Measurements from ENCODE around the gene BANK1. TPM values are rescaled to one million over a fixed set of nuclear protein-coding genes. Genes with fewer than 3 reads are reported as not detected.

BANK1 gene
- polyA plus RNA-seq, 4 donors, result 0.27 to 3.0 (median 1.1) TPM

GRCh38 chr4:102008711-102009110 is 218.2 kb downstream of the BANK1 start:
- Histone ChIP-seq H3K27me3 (ENCODE audit: control insufficient read depth in 3 of 3, insufficient read depth in 3 of 3, low read length in 3 of 3) (no peaks in the 10 kb centered on the region), H3K36me3 (ENCODE audit: control insufficient read depth in 3 of 3, insufficient read depth in 2 of 3, low read depth in 1 of 3, low read length in 3 of 3) (no peaks in the 10 kb centered on the region), H3K9me3 (ENCODE audit: control insufficient read depth in 2 of 2, insufficient read depth in 1 of 2, low read depth in 1 of 2, low read length in 1 of 2) (no peaks in the 10 kb centered on the region), H3K27ac (ENCODE audit: low read depth in 1 of 3, low read length in 2 of 3) (no peak overlapping the region), H3K4me1 (ENCODE audit: control insufficient read depth in 3 of 3, insufficient read depth in 2 of 3, low read depth in 1 of 3, low read length in 2 of 3) (no peaks in the 10 kb centered on the region), H3K4me3 (ENCODE audit: low read depth in 1 of 3, low read length in 3 of 3) (no peak overlapping the region)
- DNase-seq (no peak), FAIRE-seq (no peak)
- 88 to 92% (median 89%) methylated on average over 3 of the region's 3 CpGs for WGBS, 3 donors

GRCh38 chr4:102022343-102022742 is 231.8 kb downstream of the BANK1 start:
- Histone ChIP-seq H3K4me1 (ENCODE audit: control insufficient read depth in 3 of 3, insufficient read depth in 2 of 3, low read depth in 1 of 3, low read length in 2 of 3) (no peaks in the 10 kb centered on the region), H3K27me3 (ENCODE audit: control insufficient read depth in 3 of 3, insufficient read depth in 3 of 3, low read length in 3 of 3) (no peaks in the 10 kb centered on the region), H3K4me3 (ENCODE audit: low read depth in 1 of 3, low read length in 3 of 3) (no peak overlapping the region), H3K36me3 (ENCODE audit: control insufficient read depth in 3 of 3, insufficient read depth in 2 of 3, low read depth in 1 of 3, low read length in 3 of 3) (no peaks in the 10 kb centered on the region), H3K27ac (ENCODE audit: low read depth in 1 of 3, low read length in 2 of 3) (no peak overlapping the region), H3K9me3 (ENCODE audit: control insufficient read depth in 2 of 2, insufficient read depth in 1 of 2, low read depth in 1 of 2, low read length in 1 of 2) (no peaks in the 10 kb centered on the region)
- FAIRE-seq (no peak), DNase-seq (no peak)
- 82 to 94% (median 89%) methylated on average over 2 of the region's 2 CpGs for WGBS, 3 donors

- Histone ChIP-seq H3K4me3 (ENCODE audit: low read depth in 1 of 3, low read length in 3 of 3) (no peak overlapping the region), H3K9me3 (ENCODE audit: control insufficient read depth in 2 of 2, insufficient read depth in 1 of 2, low read depth in 1 of 2, low read length in 1 of 2) (no peaks in the 10 kb centered on the region), H3K27ac (ENCODE audit: low read depth in 1 of 3, low read length in 2 of 3) (no peak overlapping the region), H3K27me3 (ENCODE audit: control insufficient read depth in 3 of 3, insufficient read depth in 3 of 3, low read length in 3 of 3) (no peaks in the 10 kb centered on the region), H3K36me3 (ENCODE audit: control insufficient read depth in 3 of 3, insufficient read depth in 2 of 3, low read depth in 1 of 3, low read length in 3 of 3) (no peaks in the 10 kb centered on the region), H3K4me1 (ENCODE audit: control insufficient read depth in 3 of 3, insufficient read depth in 2 of 3, low read depth in 1 of 3, low read length in 2 of 3) (no peaks in the 10 kb centered on the region)
- WGBS, 3 donors, result 89 to 93% (median 92%) methylated on average over 4 of the region's 4 CpGs
- DNase-seq (no peak), FAIRE-seq (no peak)
Measured at GRCh38 chr4:102027961-102028360, 237.4 kb downstream of the BANK1 start.

- no peaks in the 10 kb centered on the region for H3K27me3 ChIP-seq (ENCODE audit: control insufficient read depth in 3 of 3, insufficient read depth in 3 of 3, low read length in 3 of 3)
- 91 to 95% (median 92%) methylated on average over 2 of the region's 2 CpGs for WGBS, 3 donors
- no peak for FAIRE-seq
- H3K27ac ChIP-seq (ENCODE audit: low read depth in 1 of 3, low read length in 2 of 3), result no peak overlapping the region
- H3K9me3 ChIP-seq (ENCODE audit: control insufficient read depth in 2 of 2, insufficient read depth in 1 of 2, low read depth in 1 of 2, low read length in 1 of 2), result no peaks in the 10 kb centered on the region
- no peaks in the 10 kb centered on the region for H3K36me3 ChIP-seq (ENCODE audit: control insufficient read depth in 3 of 3, insufficient read depth in 2 of 3, low read depth in 1 of 3, low read length in 3 of 3)
- no peaks in the 10 kb centered on the region for H3K4me1 ChIP-seq (ENCODE audit: control insufficient read depth in 3 of 3, insufficient read depth in 2 of 3, low read depth in 1 of 3, low read length in 2 of 3)
- no peak for DNase-seq
- no peak overlapping the region for H3K4me3 ChIP-seq (ENCODE audit: low read depth in 1 of 3, low read length in 3 of 3)
Measured at GRCh38 chr4:102031406-102031805, 240.9 kb downstream of the BANK1 start.

GRCh38 chr4:102036016-102036415 is 245.5 kb downstream of the BANK1 start:
- WGBS, 3 donors, result 72 to 82% (median 75%) methylated on average over 1 of the region's 1 CpG
- FAIRE-seq, result no peak

GRCh38 chr4:102036619-102037376 is 246.3 kb downstream of the BANK1 start:
- H3K27ac ChIP-seq (ENCODE audit: low read depth in 1 of 3, low read length in 2 of 3), result no peak overlapping the region
- no peak for DNase-seq
- no peak for FAIRE-seq
- no peaks in the 10 kb centered on the region for H3K4me1 ChIP-seq (ENCODE audit: control insufficient read depth in 3 of 3, insufficient read depth in 2 of 3, low read depth in 1 of 3, low read length in 2 of 3)
- no peak overlapping the region for H3K4me3 ChIP-seq (ENCODE audit: low read depth in 1 of 3, low read length in 3 of 3)
- no peaks in the 10 kb centered on the region for H3K9me3 ChIP-seq (ENCODE audit: control insufficient read depth in 2 of 2, insufficient read depth in 1 of 2, low read depth in 1 of 2, low read length in 1 of 2)
- 60 to 87% (median 75%) methylated on average over 5 of the region's 5 CpGs for WGBS, 3 donors
- no peaks in the 10 kb centered on the region for H3K36me3 ChIP-seq (ENCODE audit: control insufficient read depth in 3 of 3, insufficient read depth in 2 of 3, low read depth in 1 of 3, low read length in 3 of 3)
- H3K27me3 ChIP-seq (ENCODE audit: control insufficient read depth in 3 of 3, insufficient read depth in 3 of 3, low read length in 3 of 3), result no peaks in the 10 kb centered on the region

More at GRCh38 chr4:102036016-102036415, 245.5 kb downstream of the BANK1 start:
- no peak for DNase-seq
- Histone ChIP-seq H3K4me1 (ENCODE audit: control insufficient read depth in 3 of 3, insufficient read depth in 2 of 3, low read depth in 1 of 3, low read length in 2 of 3) (no peaks in the 10 kb centered on the region), H3K27me3 (ENCODE audit: control insufficient read depth in 3 of 3, insufficient read depth in 3 of 3, low read length in 3 of 3) (no peaks in the 10 kb centered on the region), H3K9me3 (ENCODE audit: control insufficient read depth in 2 of 2, insufficient read depth in 1 of 2, low read depth in 1 of 2, low read length in 1 of 2) (no peaks in the 10 kb centered on the region), H3K4me3 (ENCODE audit: low read depth in 1 of 3, low read length in 3 of 3) (no peak overlapping the region), H3K27ac (ENCODE audit: low read depth in 1 of 3, low read length in 2 of 3) (no peak overlapping the region), H3K36me3 (ENCODE audit: control insufficient read depth in 3 of 3, insufficient read depth in 2 of 3, low read depth in 1 of 3, low read length in 3 of 3) (no peaks in the 10 kb centered on the region)

- 31 to 55% (median 45%) methylated on average over 2 of the region's 2 CpGs for WGBS, 3 donors
- no peak overlapping the region for H3K27ac ChIP-seq (ENCODE audit: low read depth in 1 of 3, low read length in 2 of 3)
- DNase-seq, result no peak
- no peaks in the 10 kb centered on the region for H3K4me1 ChIP-seq (ENCODE audit: control insufficient read depth in 3 of 3, insufficient read depth in 2 of 3, low read depth in 1 of 3, low read length in 2 of 3)
- no peak overlapping the region for H3K4me3 ChIP-seq (ENCODE audit: low read depth in 1 of 3, low read length in 3 of 3)
- no peaks in the 10 kb centered on the region for H3K27me3 ChIP-seq (ENCODE audit: control insufficient read depth in 3 of 3, insufficient read depth in 3 of 3, low read length in 3 of 3)
- FAIRE-seq, result no peak
- H3K9me3 ChIP-seq (ENCODE audit: control insufficient read depth in 2 of 2, insufficient read depth in 1 of 2, low read depth in 1 of 2, low read length in 1 of 2), result no peaks in the 10 kb centered on the region
- no peaks in the 10 kb centered on the region for H3K36me3 ChIP-seq (ENCODE audit: control insufficient read depth in 3 of 3, insufficient read depth in 2 of 3, low read depth in 1 of 3, low read length in 3 of 3)
Measured at GRCh38 chr4:102037566-102037965, 247.0 kb downstream of the BANK1 start.

GRCh38 chr4:102042871-102043802 is 252.6 kb downstream of the BANK1 start:
- Histone ChIP-seq H3K27ac (ENCODE audit: low read depth in 1 of 3, low read length in 2 of 3) (no peak overlapping the region), H3K27me3 (ENCODE audit: control insufficient read depth in 3 of 3, insufficient read depth in 3 of 3, low read length in 3 of 3) (no peaks in the 10 kb centered on the region), H3K4me1 (ENCODE audit: control insufficient read depth in 3 of 3, insufficient read depth in 2 of 3, low read depth in 1 of 3, low read length in 2 of 3) (no peaks in the 10 kb centered on the region), H3K4me3 (ENCODE audit: low read depth in 1 of 3, low read length in 3 of 3) (no peak overlapping the region), H3K9me3 (ENCODE audit: control insufficient read depth in 2 of 2, insufficient read depth in 1 of 2, low read depth in 1 of 2, low read length in 1 of 2) (no peaks in the 10 kb centered on the region), H3K36me3 (ENCODE audit: control insufficient read depth in 3 of 3, insufficient read depth in 2 of 3, low read depth in 1 of 3, low read length in 3 of 3) (no peaks in the 10 kb centered on the region)
- 74 to 80% (median 74%) methylated on average over 7 of the region's 7 CpGs for WGBS, 3 donors
- DNase-seq (no peak), FAIRE-seq (no peak)
